ENCODE measurements around the gene CHIT1.

GRCh38 chr1:203244776-203245175, 15.3 kb upstream of the CHIT1 start:
- TF ChIP-seq REST (IDR thresholded peaks at IDR 0.05; ENCODE audit: insufficient read depth in 1 of 2, low read depth in 2 of 2, low read length in 1 of 2) (no peak), CTCF (IDR thresholded peaks at IDR 0.05) (no peak)

Measured in Panc1 (cell line).